ENCODE measurements around the gene PIK3AP1.
"Not testable (repeated sequence)": the region's sequence is repeated elsewhere in the genome, so short reads cannot be mapped to it uniquely, and the experiment has no call there.

PIK3AP1 gene

GRCh38 chr10:96606216-96606615 lies 114.1 kb downstream of the PIK3AP1 start:
- DNase-seq, result no peak

GRCh38 chr10:96600337-96600736 lies 120.0 kb downstream of the PIK3AP1 start:
- DNase-seq, result no peak

GRCh38 chr10:96598846-96599245 lies 121.5 kb downstream of the PIK3AP1 start:
- DNase-seq, result no peak

GRCh38 chr10:96596422-96597407 lies 123.6 kb downstream of the PIK3AP1 start:
- DNase-seq, result no peak

GRCh38 chr10:96595741-96596140 lies 124.6 kb downstream of the PIK3AP1 start:
- DNase-seq, result no peak

- DNase-seq, result no peak
These were observed 128.4 kb downstream of the PIK3AP1 start for GRCh38 chr10:96591946-96592345.

- peak in 1 of 2 donors; percentile 18 for DNase-seq
These were observed 131.5 kb downstream of the PIK3AP1 start for GRCh38 chr10:96588616-96589419.

- no peak for DNase-seq
These were observed 132.2 kb downstream of the PIK3AP1 start for GRCh38 chr10:96588060-96588554.

GRCh38 chr10:96587264-96588059 lies 132.9 kb downstream of the PIK3AP1 start:
- DNase-seq, result peak; percentile 60 to 62

- DNase-seq, result peak; percentile 93 to 95
These were observed 133.7 kb downstream of the PIK3AP1 start, which contains the start of gene TM9SF3 for GRCh38 chr10:96586419-96587263. Gene TM9SF3, minus strand, starts transcription at chr10:96587012. Its CDS starts 177 bp downstream, at chr10:96586835.

- peak; percentile 3 to 21 for DNase-seq
These were observed 134.4 kb downstream of the PIK3AP1 start for GRCh38 chr10:96585736-96586418.

- no peak for DNase-seq
These were observed 135.8 kb downstream of the PIK3AP1 start for GRCh38 chr10:96584474-96584873.

- no peak for DNase-seq
These were observed 136.3 kb downstream of the PIK3AP1 start for GRCh38 chr10:96584035-96584434.

GRCh38 chr10:96579133-96579532 lies 141.2 kb downstream of the PIK3AP1 start:
- no peak for DNase-seq

- DNase-seq, result no peak
These were observed 141.7 kb downstream of the PIK3AP1 start for GRCh38 chr10:96578633-96579032.

GRCh38 chr10:96578022-96578421 lies 142.3 kb downstream of the PIK3AP1 start:
- DNase-seq, result no peak

GRCh38 chr10:96577069-96577468 lies 143.2 kb downstream of the PIK3AP1 start:
- no peak for DNase-seq

GRCh38 chr10:96576277-96576980 lies 143.9 kb downstream of the PIK3AP1 start:
- no peak for DNase-seq

- DNase-seq, result not testable (repeated sequence)
These were observed 145.8 kb downstream of the PIK3AP1 start for GRCh38 chr10:96574564-96574963.

- no peak for DNase-seq
These were observed 147.3 kb downstream of the PIK3AP1 start for GRCh38 chr10:96573036-96573435.
